Astrocyte (in vitro differentiated cells and primary cell): ENCODE data around the gene NCAM1. TPM values are rescaled to one million over a fixed set of nuclear protein-coding genes. Genes with fewer than 3 reads are reported as not detected.

Experiments used
- DNase-seq: peaks from one replicate; pipeline ENCODE4 v3.0.0-alpha.2; 2010; ENCODE audit warnings: low read depth
- FAIRE-seq: peaks from 2 replicates; lab custom pipeline; 2011; peaks lifted over from hg19 to GRCh38; lab: Jason Lieb, UNC
- H2AFZ ChIP-seq: 2 replicates; pipeline ENCODE4 v1.6.0; 2012; ENCODE audit warnings: low read depth, low read length, inconsistent platforms
- H3K27ac ChIP-seq: 2 replicates; pipeline ENCODE4 v1.5.1; 2011; ENCODE audit warnings: low read depth, low read length, inconsistent platforms
- H3K27me3 ChIP-seq: 2 replicates; pipeline ENCODE4 v1.6.0; 2011; ENCODE audit warnings: low read length, inconsistent platforms; ENCODE audit not compliant: insufficient read depth
- H3K36me3 ChIP-seq: 2 replicates; pipeline ENCODE4 v1.5.1; 2011; ENCODE audit warnings: low read length, inconsistent platforms; ENCODE audit not compliant: insufficient read depth
- H3K4me1 ChIP-seq: 2 replicates; pipeline ENCODE4 v1.5.1; 2011; ENCODE audit warnings: low read length, inconsistent platforms; ENCODE audit not compliant: insufficient read depth
- H3K4me2 ChIP-seq: 2 replicates; pipeline ENCODE4 v1.6.0; 2012; ENCODE audit warnings: low read length, inconsistent platforms
- H3K4me3 ChIP-seq: 2 replicates; pipeline ENCODE4 v1.5.1; 2011; ENCODE audit warnings: low read depth, mild to moderate bottlenecking, low read length, inconsistent platforms; ENCODE audit not compliant: insufficient read depth
- H3K79me2 ChIP-seq: 2 replicates; pipeline ENCODE4 v1.6.0; 2012; ENCODE audit warnings: mild to moderate bottlenecking, low read length, inconsistent platforms; ENCODE audit not compliant: insufficient read depth
- H3K9ac ChIP-seq: 2 replicates; pipeline ENCODE4 v1.6.0; 2012; ENCODE audit warnings: mild to moderate bottlenecking, low read length, inconsistent platforms
- H3K9me3 ChIP-seq: 2 replicates; pipeline ENCODE4 v1.5.1; 2012; ENCODE audit warnings: low read depth, mild to moderate bottlenecking, low read length, inconsistent platforms; ENCODE audit not compliant: insufficient read depth
- H4K20me1 ChIP-seq: 2 replicates; pipeline ENCODE4 v1.6.0; 2012; ENCODE audit warnings: low read length, inconsistent platforms; ENCODE audit not compliant: insufficient read depth
- H3K27ac Mint-ChIP-seq: one replicate; pipeline ENCODE4 v1.8.0; 2021; ENCODE audit warnings: mild to moderate bottlenecking, mixed read lengths; ENCODE audit not compliant: unreplicated experiment
- H3K27me3 Mint-ChIP-seq: one replicate; pipeline ENCODE4 v1.8.0; 2021; ENCODE audit warnings: low read depth, mixed read lengths; ENCODE audit not compliant: unreplicated experiment
- H3K36me3 Mint-ChIP-seq: one replicate; pipeline ENCODE4 v1.8.0; 2021; ENCODE audit warnings: low read depth, mixed read lengths; ENCODE audit not compliant: unreplicated experiment
- H3K4me1 Mint-ChIP-seq: one replicate; pipeline ENCODE4 v1.8.0; 2021; ENCODE audit warnings: low read depth, mixed read lengths; ENCODE audit not compliant: unreplicated experiment
- H3K4me3 Mint-ChIP-seq: one replicate; pipeline ENCODE4 v1.8.0; 2021; ENCODE audit warnings: mild to moderate bottlenecking, moderate library complexity, mixed read lengths; ENCODE audit not compliant: unreplicated experiment
- H3K9me3 Mint-ChIP-seq: one replicate; pipeline ENCODE4 v1.8.0; 2021; ENCODE audit warnings: mild to moderate bottlenecking, mixed read lengths; ENCODE audit not compliant: unreplicated experiment
- CTCF ChIP-seq: IDR thresholded peaks from 2 replicates; pipeline ENCODE4 v1.5.1; 2011; ENCODE audit warnings: low read depth, mild to moderate bottlenecking, inconsistent platforms, low read length, moderate library complexity; ENCODE audit not compliant: insufficient read depth
- EZH2 ChIP-seq: IDR thresholded peaks from 2 replicates; pipeline ENCODE4 v1.6.1; 2012; ENCODE audit warnings: mild to moderate bottlenecking, low read length, inconsistent platforms; ENCODE audit not compliant: insufficient read depth
- total RNA-seq: library from RNA; stranded (reverse); gene quantifications from 2 replicates; pipeline ENCODE4 v1.2.1, GENCODE V29; 2021

Gene NCAM1
- total RNA-seq, 1 donor from 2014 or later: 17.4 TPM

GRCh38 chr11:113253406-113253805 lies 292.2 kb downstream of the NCAM1 start:
- Mint-ChIP-seq H3K4me1 (peaks cover 14% of the 10 kb centered on the region), H3K27me3 (peaks cover 14% of the 10 kb centered on the region), H3K36me3 (no peaks in the 10 kb centered on the region), H3K4me3 (no peak overlapping the region), H3K9me3 (no peaks in the 10 kb centered on the region), H3K27ac (no peak overlapping the region)
- no peak overlapping the region for H3K4me2 ChIP-seq
- FAIRE-seq: no peak
- H3K4me3 ChIP-seq: no peak overlapping the region
- peaks cover 3% of the 10 kb centered on the region for H3K9me3 ChIP-seq
- no peaks in the 10 kb centered on the region for H4K20me1 ChIP-seq
- H3K79me2 ChIP-seq: no peaks in the 10 kb centered on the region
- no peak overlapping the region for H3K27ac ChIP-seq
- DNase-seq: no peak
- no peak overlapping the region for H3K9ac ChIP-seq
- no peak overlapping the region for H2AFZ ChIP-seq
- H3K4me1 ChIP-seq: no peaks in the 10 kb centered on the region
- no peak for TF ChIP-seq CTCF
- no peak for TF ChIP-seq EZH2
- H3K27me3 ChIP-seq: peaks cover 21% of the 10 kb centered on the region
- no peaks in the 10 kb centered on the region for H3K36me3 ChIP-seq

- TF ChIP-seq CTCF: no peak
- TF ChIP-seq EZH2: no peak
- DNase-seq (no peak), FAIRE-seq (no peak)
- Histone ChIP-seq H3K27me3 (peaks cover 21% of the 10 kb centered on the region), H3K36me3 (no peaks in the 10 kb centered on the region), H3K9ac (no peak overlapping the region), H3K4me1 (no peaks in the 10 kb centered on the region), H2AFZ (no peak overlapping the region), H3K79me2 (no peaks in the 10 kb centered on the region), H4K20me1 (no peaks in the 10 kb centered on the region), H3K9me3 (peaks cover 3% of the 10 kb centered on the region), H3K4me2 (no peak overlapping the region), H3K4me3 (no peak overlapping the region), H3K27ac (no peak overlapping the region)
- peaks cover 7% of the 10 kb centered on the region for H3K4me1 Mint-ChIP-seq
- no peaks in the 10 kb centered on the region for H3K9me3 Mint-ChIP-seq
- H3K27me3 Mint-ChIP-seq: peaks cover 14% of the 10 kb centered on the region
- H3K36me3 Mint-ChIP-seq: peaks cover 3% of the 10 kb centered on the region
- no peak overlapping the region for H3K4me3 Mint-ChIP-seq
- H3K27ac Mint-ChIP-seq: no peak overlapping the region
Measured at GRCh38 chr11:113255096-113255495, 293.9 kb downstream of the NCAM1 start.

- H2AFZ ChIP-seq: no peak overlapping the region
- no peaks in the 10 kb centered on the region for H3K79me2 ChIP-seq
- TF ChIP-seq EZH2 (no peak), CTCF (no peak)
- no peak overlapping the region for H3K27ac ChIP-seq
- no peak overlapping the region for H3K4me3 ChIP-seq
- DNase-seq: no peak
- H3K9me3 ChIP-seq: peaks cover 3% of the 10 kb centered on the region
- no peak for FAIRE-seq
- H3K9me3 Mint-ChIP-seq: no peaks in the 10 kb centered on the region
- peaks cover 4% of the 10 kb centered on the region for H3K36me3 Mint-ChIP-seq
- no peak overlapping the region for H3K4me3 Mint-ChIP-seq
- no peak overlapping the region for H3K4me2 ChIP-seq
- peaks cover 24% of the 10 kb centered on the region for H3K27me3 ChIP-seq
- H3K36me3 ChIP-seq: no peaks in the 10 kb centered on the region
- H3K27ac Mint-ChIP-seq: no peak overlapping the region
- H3K4me1 ChIP-seq: no peaks in the 10 kb centered on the region
- H3K4me1 Mint-ChIP-seq: peaks cover 7% of the 10 kb centered on the region
- no peak overlapping the region for H3K9ac ChIP-seq
- H3K27me3 Mint-ChIP-seq: peaks cover 14% of the 10 kb centered on the region
- H4K20me1 ChIP-seq: no peaks in the 10 kb centered on the region
Measured at GRCh38 chr11:113255741-113256140, 294.5 kb downstream of the NCAM1 start.
